Loucy (cell line): ENCODE data around the gene KIF13A.

Source experiments
- CTCF ChIP-seq: fragments of 200-600 bp; sonication (generic); conservative IDR thresholded peaks from 2 replicates; pipeline ENCODE4 v1.5.1; 2014; ENCODE audit warnings: mild to moderate bottlenecking, antibody characterized with exemption, low read length
- EZH2phosphoT487 ChIP-seq: fragments of 200-600 bp; IDR thresholded peaks from 2 replicates; pipeline ENCODE4 v1.6.1; 2018; ENCODE audit warnings: antibody characterized with exemption, mild to moderate bottlenecking, moderate library complexity, borderline replicate concordance

GRCh38 chr6:18021166-18021850 is 33.9 kb upstream of the KIF13A start:
- no peak for TF ChIP-seq CTCF
- TF ChIP-seq EZH2phosphoT487: no peak
